ENCODE measurements around the gene ASL. TPM values are rescaled to one million over a fixed set of nuclear protein-coding genes. Genes with fewer than 3 reads are reported as not detected.
A peak's percentile ranks its signal among the peaks of the same experiment; 100 is the strongest.
"Not testable (repeated sequence)": the region's sequence is repeated elsewhere in the genome, so short reads cannot be mapped to it uniquely, and the experiment has no call there.

The ASL gene
- total RNA-seq, 2 experiments from 2014 or later, result 15.5 to 19.4 TPM

DNA sequence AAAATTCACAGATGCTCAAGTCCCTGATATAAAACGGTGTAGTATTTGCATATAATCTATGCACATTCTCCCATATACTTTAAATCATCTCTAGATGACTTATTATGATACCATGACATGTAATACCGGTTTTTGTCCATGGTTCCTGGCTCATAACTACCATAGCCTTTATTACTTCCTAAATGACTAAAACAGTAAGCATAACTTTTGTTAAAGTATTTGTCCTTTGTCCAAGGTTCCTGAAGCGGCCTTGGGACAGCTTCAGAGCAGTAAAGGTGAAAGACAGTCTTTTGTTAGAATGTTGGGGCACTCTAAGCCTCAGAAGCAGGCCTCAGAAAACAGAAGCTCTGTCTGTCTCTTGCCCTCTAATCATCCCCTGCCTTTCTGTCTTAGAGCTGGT lies 43.0 kb downstream of the ASL start:
- Mint-ChIP-seq H3K27ac (no peak overlapping the region), H3K9me3 (no peaks in the 10 kb centered on the region), H3K4me3 (no peak overlapping the region), H3K36me3 (ENCODE audit: low read depth) (peaks cover 33% of the 10 kb centered on the region), H3K4me1 (ENCODE audit: low read depth) (peaks cover 52% of the 10 kb centered on the region), H3K27me3 (no peaks in the 10 kb centered on the region)
- POLR2A ChIA-PET, result interaction anchor here (0.6 kb wide), 1 partner anchor 89 kb away, joined by 3 read pairs; no protein-coding TSS in a partner anchor
- TF ChIP-seq CTCF (IDR thresholded peaks at IDR 0.05), result no peak
- no peak for ATAC-seq
- intact Hi-C loops (cut with micrococcal nuclease), result no loop called here
- DNase-seq, result no peak
- CTCF ChIA-PET, result no interaction called here

DNA sequence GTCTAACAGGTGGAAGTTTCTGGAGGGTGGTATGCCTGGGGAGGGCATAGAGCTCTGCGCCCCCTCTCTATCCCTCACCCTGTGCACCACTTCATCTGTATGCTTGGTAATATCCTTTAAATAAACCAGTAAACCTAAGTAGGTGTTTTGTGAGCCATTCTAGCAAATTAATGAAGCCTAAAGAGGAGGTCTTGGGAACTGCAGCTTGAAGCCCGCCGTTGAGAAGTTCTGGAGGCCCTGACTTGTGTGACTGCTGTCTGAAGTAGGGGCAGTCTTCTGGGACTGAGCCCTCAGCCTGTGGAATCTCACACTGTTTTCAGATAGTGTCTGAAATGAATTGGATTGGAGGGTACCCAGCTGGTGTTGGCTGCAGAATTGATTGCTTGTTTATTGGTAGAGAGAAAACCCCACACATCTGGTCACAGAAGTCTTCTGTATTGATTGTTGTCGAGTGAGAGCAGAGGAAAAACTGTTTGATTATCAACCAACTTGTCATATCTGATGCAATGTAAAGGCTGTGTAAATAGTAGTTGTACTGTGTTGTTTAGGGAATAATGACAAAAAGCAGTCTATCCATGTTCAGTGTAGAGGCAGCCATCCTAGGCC lies 43.7 kb downstream of the ASL start:
- H3K4me3 Mint-ChIP-seq, result no peak overlapping the region
- intact Hi-C loops (cut with micrococcal nuclease), result no loop called here
- ChIA-PET POLR2A (no interaction called here), CTCF (no interaction called here)
- peaks cover 53% of the 10 kb centered on the region for H3K4me1 Mint-ChIP-seq (ENCODE audit: low read depth)
- no peaks in the 10 kb centered on the region for H3K27me3 Mint-ChIP-seq
- DNase-seq (no peak), ATAC-seq (no peak)
- no peak for TF ChIP-seq CTCF (IDR thresholded peaks at IDR 0.05)
- H3K36me3 Mint-ChIP-seq (ENCODE audit: low read depth), result peaks cover 33% of the 10 kb centered on the region
- H3K9me3 Mint-ChIP-seq, result no peaks in the 10 kb centered on the region
- H3K27ac Mint-ChIP-seq, result peak overlapping the region; percentile 49

- POLR2A ChIA-PET, result no interaction called here
- Mint-ChIP-seq H3K9me3 (no peaks in the 10 kb centered on the region), H3K36me3 (ENCODE audit: low read depth) (peaks cover 20% of the 10 kb centered on the region), H3K27me3 (no peaks in the 10 kb centered on the region), H3K4me1 (ENCODE audit: low read depth) (peaks cover 62% of the 10 kb centered on the region), H3K4me3 (no peak overlapping the region), H3K27ac (no peak overlapping the region)
- TF ChIP-seq CTCF (IDR thresholded peaks at IDR 0.05), result no peak
- intact Hi-C loops (cut with micrococcal nuclease), result no loop called here
- CTCF ChIA-PET, result no interaction called here
- ATAC-seq (no peak), DNase-seq (no peak)
Observed at GRCh38 chr7:66123175-66123528, 47.5 kb downstream of the ASL start.

GRCh38 chr7:66124569-66124861 lies 48.9 kb downstream of the ASL start:
- H3K27ac Mint-ChIP-seq, result peak overlapping the region; percentile 82
- H3K36me3 Mint-ChIP-seq (ENCODE audit: low read depth), result peaks cover 13% of the 10 kb centered on the region
- H3K4me3 Mint-ChIP-seq; POLR2A ChIA-PET; intact Hi-C loops (cut with micrococcal nuclease); DNase-seq; H3K27me3 Mint-ChIP-seq; H3K9me3 Mint-ChIP-seq; ATAC-seq: not testable (repeated sequence)
- peaks cover 49% of the 10 kb centered on the region for H3K4me1 Mint-ChIP-seq (ENCODE audit: low read depth)
- CTCF ChIA-PET, result interaction anchor here (1.3 kb wide), 1 partner anchor 13 kb away, joined by 3 read pairs; no protein-coding TSS in a partner anchor

- TF ChIP-seq CTCF (IDR thresholded peaks at IDR 0.05), result no peak
- Mint-ChIP-seq H3K9me3 (no peaks in the 10 kb centered on the region), H3K4me1 (ENCODE audit: low read depth) (peaks cover 49% of the 10 kb centered on the region), H3K27me3 (no peaks in the 10 kb centered on the region), H3K4me3 (no peak overlapping the region), H3K36me3 (ENCODE audit: low read depth) (peaks cover 15% of the 10 kb centered on the region), H3K27ac (peak overlapping the region; percentile 82)
- POLR2A ChIA-PET, result interaction anchor here (0.7 kb wide), 1 partner anchor 10 kb away, joined by 3 read pairs; no protein-coding TSS in a partner anchor
- intact Hi-C loops (cut with micrococcal nuclease), result no loop called here
- DNase-seq, result no peak
- CTCF ChIA-PET, result interaction anchor here (1.3 kb wide), 1 partner anchor 13 kb away, joined by 3 read pairs; no protein-coding TSS in a partner anchor
- ATAC-seq, result peak; percentile 47
Observed at GRCh38 chr7:66125052-66125694, 49.6 kb downstream of the ASL start.

GRCh38 chr7:66125781-66126352 lies 50.2 kb downstream of the ASL start:
- DNase-seq (peak; percentile 61), ATAC-seq (peak; percentile 88)
- H3K9me3 Mint-ChIP-seq; H3K27me3 Mint-ChIP-seq; intact Hi-C loops (cut with micrococcal nuclease); H3K4me3 Mint-ChIP-seq: not testable (repeated sequence)
- Mint-ChIP-seq H3K4me1 (ENCODE audit: low read depth) (peaks cover 46% of the 10 kb centered on the region), H3K27ac (peak overlapping the region; percentile 82), H3K36me3 (ENCODE audit: low read depth) (peaks cover 20% of the 10 kb centered on the region)
- POLR2A ChIA-PET, result interaction anchor here (0.7 kb wide), 1 partner anchor 10 kb away, joined by 3 read pairs; no protein-coding TSS in a partner anchor
- CTCF ChIA-PET, result interaction anchor here (1.3 kb wide), 1 partner anchor 12 kb away, joined by 3 read pairs; no protein-coding TSS in a partner anchor

DNA sequence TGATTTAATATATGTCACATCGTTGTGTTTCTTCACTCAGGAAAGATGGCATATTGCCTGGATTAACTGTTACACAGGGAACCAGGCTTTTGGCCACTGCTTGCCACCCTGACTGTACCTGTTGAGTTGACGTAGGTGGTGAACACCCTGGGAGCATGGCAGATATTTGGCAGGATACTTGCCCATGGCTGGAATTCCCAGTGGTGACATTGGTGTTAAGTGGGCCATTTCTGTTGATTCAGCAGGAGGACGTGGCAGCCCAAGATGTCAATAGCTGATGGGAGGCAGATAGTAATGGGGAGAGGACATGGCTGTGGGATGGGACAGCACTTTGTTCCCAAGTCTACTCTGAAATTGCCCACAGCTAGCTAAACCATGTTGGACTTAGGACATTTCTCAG lies 51.6 kb downstream of the ASL start:
- CTCF ChIA-PET; H3K4me3 Mint-ChIP-seq; DNase-seq; H3K9me3 Mint-ChIP-seq; intact Hi-C loops (cut with micrococcal nuclease); H3K27ac Mint-ChIP-seq; H3K27me3 Mint-ChIP-seq; POLR2A ChIA-PET; ATAC-seq: not testable (repeated sequence)
- peaks cover 27% of the 10 kb centered on the region for H3K36me3 Mint-ChIP-seq (ENCODE audit: low read depth)
- peaks cover 44% of the 10 kb centered on the region for H3K4me1 Mint-ChIP-seq (ENCODE audit: low read depth)
